WTC11 (cell line): Measurements from ENCODE around the gene KDM1A. TPM values are rescaled to one million over a fixed set of nuclear protein-coding genes. Genes with fewer than 3 reads are reported as not detected.

Experiments used
- ATAC-seq: fragments of 200-7000 bp; cut with Tn5 transposase; 2 replicates; pipeline ENCODE4 v1.10.0; 2021; ENCODE audit warnings: mild to moderate bottlenecking, moderate library complexity
- CTCF ChIA-PET: fragments of 300-600 bp; sonication (Branson Sonifier 250); formaldehyde crosslinking; loops from one replicate; lab custom pipeline; 2021; ENCODE audit warnings: antibody characterized with exemption; lab: Charles Lee
- POLR2A ChIA-PET: fragments of 350-600 bp; sonication (Branson Sonifier 250); formaldehyde crosslinking; loops from one replicate; lab custom pipeline; 2021; ENCODE audit warnings: antibody characterized with exemption; lab: Charles Lee
- DNase-seq: peaks from one replicate; pipeline ENCODE4 v3.0.0; 2021; ENCODE audit warnings: low spot score
- H3K27ac Mint-ChIP-seq: 2 replicates; pipeline ENCODE4 v1.8.0; 2021; ENCODE audit warnings: mixed read lengths
- H3K27me3 Mint-ChIP-seq: 2 replicates; pipeline ENCODE4 v1.8.0; 2021; ENCODE audit warnings: low read depth, mild to moderate bottlenecking, moderate library complexity, mixed read lengths
- H3K36me3 Mint-ChIP-seq: 2 replicates; pipeline ENCODE4 v1.8.0; 2021; ENCODE audit warnings: mixed read lengths
- H3K4me1 Mint-ChIP-seq: 2 replicates; pipeline ENCODE4 v1.8.0; 2022; ENCODE audit warnings: mixed read lengths
- H3K4me3 Mint-ChIP-seq: 2 replicates; pipeline ENCODE4 v1.8.0; 2021; ENCODE audit warnings: mild to moderate bottlenecking, moderate library complexity, mixed read lengths
- H3K9me3 Mint-ChIP-seq: 2 replicates; pipeline ENCODE4 v1.8.0; 2021; ENCODE audit warnings: mixed read lengths
- AR ChIP-seq: fragments of 250-450 bp; sonication (Bioruptor Pico); IDR thresholded peaks from 2 replicates; pipeline ENCODE4 v1.9.0; 2021; ENCODE audit warnings: mild to moderate bottlenecking
- CTCF ChIP-seq: fragments of 200-600 bp; IDR thresholded peaks from 2 replicates; pipeline ENCODE4 v1.8.0; 2022; ENCODE audit warnings: antibody characterized with exemption
- FOXK1 ChIP-seq: sonication (generic); formaldehyde crosslinking; IDR thresholded peaks from 2 replicates; pipeline ENCODE4 v1.8.0; 2022; ENCODE audit warnings: mild to moderate bottlenecking, moderate library complexity, missing genetic modification reagents
- FOXP4 ChIP-seq: sonication (generic); formaldehyde crosslinking; IDR thresholded peaks from 2 replicates; pipeline ENCODE4 v1.8.0; 2022; ENCODE audit warnings: mild to moderate bottlenecking, missing genetic modification reagents
- JUN ChIP-seq: sonication (generic); formaldehyde crosslinking; IDR thresholded peaks from 2 replicates; pipeline ENCODE4 v1.8.0; 2023; ENCODE audit warnings: mild to moderate bottlenecking, missing genetic modification reagents
- RORB ChIP-seq: fragments of 250-450 bp; sonication (Bioruptor Pico); IDR thresholded peaks from 2 replicates; pipeline ENCODE4 v1.9.0; 2021; ENCODE audit warnings: mild to moderate bottlenecking
- TEAD1 ChIP-seq: sonication (generic); formaldehyde crosslinking; IDR thresholded peaks from 2 replicates; pipeline ENCODE4 v1.8.0; 2022; ENCODE audit warnings: mild to moderate bottlenecking, missing genetic modification reagents
- USF1 ChIP-seq: sonication (generic); formaldehyde crosslinking; IDR thresholded peaks from 2 replicates; pipeline ENCODE4 v1.8.0; 2022; ENCODE audit warnings: mild to moderate bottlenecking, missing genetic modification reagents
- USF2 ChIP-seq: sonication (generic); formaldehyde crosslinking; IDR thresholded peaks from 2 replicates; pipeline ENCODE4 v1.8.1; 2023; ENCODE audit warnings: mild to moderate bottlenecking, missing genetic modification reagents, moderate library complexity
- ZBTB43 ChIP-seq: sonication (generic); formaldehyde crosslinking; IDR thresholded peaks from 2 replicates; pipeline ENCODE4 v1.8.1; 2023; ENCODE audit warnings: mild to moderate bottlenecking, missing genetic modification reagents
- ZMAT4 ChIP-seq: fragments of 250-450 bp; sonication (Bioruptor Pico); IDR thresholded peaks from 2 replicates; pipeline ENCODE4 v1.9.0; 2021; ENCODE audit warnings: mild to moderate bottlenecking
- ZNF138 ChIP-seq: sonication (generic); formaldehyde crosslinking; conservative IDR thresholded peaks from 2 replicates; pipeline ENCODE4 v1.8.1; 2022; ENCODE audit warnings: mild to moderate bottlenecking, moderate library complexity, missing genetic modification reagents
- ZNF425 ChIP-seq: fragments of 250-450 bp; sonication (Bioruptor Pico); conservative IDR thresholded peaks from 2 replicates; pipeline ENCODE4 v1.9.0; 2021; ENCODE audit warnings: mild to moderate bottlenecking
- total RNA-seq: library from RNA; stranded (reverse); gene quantifications from 3 replicates; pipeline ENCODE4 v1.2.3, GENCODE V29; 2021

Gene KDM1A
- total RNA-seq, 1 experiment from 2014 or later = 226 TPM

GRCh38 chr1:23065385-23065784 lies 46.1 kb downstream of the KDM1A start:
- no peak overlapping the region for H3K4me3 Mint-ChIP-seq
- H3K36me3 Mint-ChIP-seq = peaks cover 75% of the 10 kb centered on the region
- peak overlapping the region; percentile 6; the same call in 1 of the 2 replicates for H3K27ac Mint-ChIP-seq
- DNase-seq = no peak
- ATAC-seq = no peak
- H3K4me1 Mint-ChIP-seq = no peaks in the 10 kb centered on the region
- TF ChIP-seq RORB (CRISPR knock-in tag) (no peak), ZNF425 (CRISPR knock-in tag) (no peak), AR (CRISPR knock-in tag) (no peak), FOXK1 (CRISPR knock-in tag) (no peak), ZNF138 (CRISPR knock-in tag) (no peak), USF2 (no peak)
- TF ChIP-seq, all 79 proteins: peak for 0
- no peaks in the 10 kb centered on the region for H3K9me3 Mint-ChIP-seq
- POLR2A ChIA-PET = no interaction called here
- CTCF ChIA-PET = no interaction called here
- H3K27me3 Mint-ChIP-seq = no peaks in the 10 kb centered on the region

GRCh38 chr1:23066075-23066474 lies 46.8 kb downstream of the KDM1A start:
- DNase-seq (no peak), ATAC-seq (no peak)
- Mint-ChIP-seq H3K9me3 (no peaks in the 10 kb centered on the region), H3K27ac (0 out of 2 replicates have a peak overlapping the region, but pooled peaks have one; percentile 6), H3K4me1 (no peaks in the 10 kb centered on the region), H3K4me3 (no peak overlapping the region), H3K36me3 (peaks cover 74% of the 10 kb centered on the region), H3K27me3 (no peaks in the 10 kb centered on the region)
- ChIA-PET POLR2A (no interaction called here), CTCF (no interaction called here)
- TF ChIP-seq TEAD1 (CRISPR knock-in tag) = no peak
- TF ChIP-seq ZNF425 (CRISPR knock-in tag) = no peak
- no peak for TF ChIP-seq ZMAT4 (CRISPR knock-in tag)
- TF ChIP-seq ZBTB43 = no peak
- TF ChIP-seq JUN (CRISPR knock-in tag) = no peak
- no peak for TF ChIP-seq USF1
- no peak for TF ChIP-seq CTCF
- TF ChIP-seq FOXP4 (CRISPR knock-in tag) = no peak
